Mesothelial cell of epicardium (in vitro differentiated cells): ENCODE measurements around the gene SOX6. TPM values are rescaled to one million over a fixed set of nuclear protein-coding genes. Genes with fewer than 3 reads are reported as not detected.

Source experiments
- DNase-seq, 2 experiments: peaks; one replicate each; pipeline ENCODE4 v3.0.0; 2021; ENCODE audit warnings: low spot score in 2 of 2; ENCODE audit not compliant: unreplicated experiment in 2 of 2
- H3K27ac Mint-ChIP-seq: 2 replicates; pipeline ENCODE4 v1.8.0; 2021; ENCODE audit warnings: mixed read lengths
- H3K27me3 Mint-ChIP-seq: 2 replicates; pipeline ENCODE4 v1.8.0; 2021; ENCODE audit warnings: low read depth, mixed read lengths
- H3K36me3 Mint-ChIP-seq: 2 replicates; pipeline ENCODE4 v1.8.0; 2021; ENCODE audit warnings: mixed read lengths
- H3K4me1 Mint-ChIP-seq: 2 replicates; pipeline ENCODE4 v1.8.0; 2021; ENCODE audit warnings: mixed read lengths
- H3K4me3 Mint-ChIP-seq: 2 replicates; pipeline ENCODE4 v1.8.0; 2021; ENCODE audit warnings: mild to moderate bottlenecking, moderate library complexity, mixed read lengths
- H3K9me3 Mint-ChIP-seq: 2 replicates; pipeline ENCODE4 v1.8.0; 2021; ENCODE audit warnings: mixed read lengths
- total RNA-seq: library from RNA; stranded (reverse); gene quantifications from 3 replicates; pipeline ENCODE4 v1.2.1, GENCODE V29; 2021
- TF ChIP-seq, protein P1 (sequence below): fragments of 200-600 bp; sonication (generic); IDR thresholded peaks from one replicate; pipeline ENCODE4 v1.5.0; 2021; ENCODE audit warnings: antibody characterized with exemption; ENCODE audit not compliant: unreplicated experiment

SOX6 gene
- total RNA-seq, 1 donor from 2014 or later = 46.4 TPM

DNA sequence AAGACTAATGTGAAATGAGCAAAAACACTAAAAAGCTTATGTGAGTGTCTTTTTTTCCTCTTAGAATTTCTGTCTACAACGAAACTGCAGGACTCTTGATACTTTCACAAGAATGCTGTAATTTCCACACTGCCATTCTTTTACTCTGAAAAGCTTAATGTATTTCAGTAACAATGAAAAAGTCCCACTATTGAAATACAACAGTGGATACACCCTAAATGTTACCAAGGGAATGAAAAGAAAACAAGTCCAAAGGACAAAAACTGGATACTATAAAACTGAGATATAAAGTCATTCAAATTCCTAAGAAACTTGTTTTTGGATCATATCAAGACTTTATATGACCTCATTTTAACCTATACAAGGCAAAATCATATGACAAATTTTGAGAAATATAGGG is 77.4 kb downstream of the SOX6 start:
- Mint-ChIP-seq H3K36me3 (no peaks in the 10 kb centered on the region), H3K9me3 (no peaks in the 10 kb centered on the region), H3K4me3 (no peak overlapping the region), H3K4me1 (peaks cover 5% of the 10 kb centered on the region), H3K27ac (no peak overlapping the region), H3K27me3 (no peaks in the 10 kb centered on the region)
- TF ChIP-seq, protein P1, sequence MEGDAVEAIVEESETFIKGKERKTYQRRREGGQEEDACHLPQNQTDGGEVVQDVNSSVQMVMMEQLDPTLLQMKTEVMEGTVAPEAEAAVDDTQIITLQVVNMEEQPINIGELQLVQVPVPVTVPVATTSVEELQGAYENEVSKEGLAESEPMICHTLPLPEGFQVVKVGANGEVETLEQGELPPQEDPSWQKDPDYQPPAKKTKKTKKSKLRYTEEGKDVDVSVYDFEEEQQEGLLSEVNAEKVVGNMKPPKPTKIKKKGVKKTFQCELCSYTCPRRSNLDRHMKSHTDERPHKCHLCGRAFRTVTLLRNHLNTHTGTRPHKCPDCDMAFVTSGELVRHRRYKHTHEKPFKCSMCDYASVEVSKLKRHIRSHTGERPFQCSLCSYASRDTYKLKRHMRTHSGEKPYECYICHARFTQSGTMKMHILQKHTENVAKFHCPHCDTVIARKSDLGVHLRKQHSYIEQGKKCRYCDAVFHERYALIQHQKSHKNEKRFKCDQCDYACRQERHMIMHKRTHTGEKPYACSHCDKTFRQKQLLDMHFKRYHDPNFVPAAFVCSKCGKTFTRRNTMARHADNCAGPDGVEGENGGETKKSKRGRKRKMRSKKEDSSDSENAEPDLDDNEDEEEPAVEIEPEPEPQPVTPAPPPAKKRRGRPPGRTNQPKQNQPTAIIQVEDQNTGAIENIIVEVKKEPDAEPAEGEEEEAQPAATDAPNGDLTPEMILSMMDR = no peak
- DNase-seq = no peak

GRCh38 chr11:16278273-16278672 is 78.1 kb downstream of the SOX6 start:
- peaks cover 5% of the 10 kb centered on the region for H3K4me1 Mint-ChIP-seq
- H3K4me3 Mint-ChIP-seq = no peak overlapping the region
- H3K27me3 Mint-ChIP-seq = no peaks in the 10 kb centered on the region
- no peak overlapping the region for H3K27ac Mint-ChIP-seq
- DNase-seq = no peak
- TF ChIP-seq, protein P1 = no peak
- no peaks in the 10 kb centered on the region for H3K9me3 Mint-ChIP-seq
- H3K36me3 Mint-ChIP-seq = no peaks in the 10 kb centered on the region

- Mint-ChIP-seq H3K27me3 (no peaks in the 10 kb centered on the region), H3K9me3 (no peaks in the 10 kb centered on the region), H3K4me3 (no peak overlapping the region), H3K27ac (no peak overlapping the region), H3K36me3 (no peaks in the 10 kb centered on the region), H3K4me1 (peaks cover 7% of the 10 kb centered on the region)
- no peak for DNase-seq
- TF ChIP-seq, protein P1 = no peak
Measured at GRCh38 chr11:16276251-16276650, 80.1 kb downstream of the SOX6 start.

DNA sequence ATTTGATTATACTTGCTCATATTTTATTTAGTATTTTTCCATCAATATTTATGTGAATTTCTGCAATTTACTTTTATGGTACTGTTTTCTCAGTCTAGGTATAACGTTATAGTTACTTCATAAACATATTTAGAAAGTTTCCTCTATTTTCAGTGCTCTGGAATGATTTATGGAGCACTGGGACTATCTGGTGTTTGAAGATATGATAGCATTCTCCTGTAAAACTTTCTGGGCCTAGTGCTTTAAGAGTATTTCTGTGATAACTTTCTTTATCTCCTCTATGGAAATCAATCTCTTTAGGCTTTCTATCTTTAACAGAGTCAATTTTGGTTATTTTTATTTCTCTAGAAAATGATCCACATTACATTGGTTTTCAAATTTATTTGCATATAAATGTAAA is 85.1 kb downstream of the SOX6 start:
- Mint-ChIP-seq H3K9me3 (peaks cover 32% of the 10 kb centered on the region), H3K36me3 (peaks cover 17% of the 10 kb centered on the region), H3K4me3 (no peak overlapping the region), H3K4me1 (peaks cover 1% of the 10 kb centered on the region), H3K27me3 (no peaks in the 10 kb centered on the region), H3K27ac (no peak overlapping the region)
- DNase-seq = no peak
- TF ChIP-seq, protein P1 = no peak

DNA sequence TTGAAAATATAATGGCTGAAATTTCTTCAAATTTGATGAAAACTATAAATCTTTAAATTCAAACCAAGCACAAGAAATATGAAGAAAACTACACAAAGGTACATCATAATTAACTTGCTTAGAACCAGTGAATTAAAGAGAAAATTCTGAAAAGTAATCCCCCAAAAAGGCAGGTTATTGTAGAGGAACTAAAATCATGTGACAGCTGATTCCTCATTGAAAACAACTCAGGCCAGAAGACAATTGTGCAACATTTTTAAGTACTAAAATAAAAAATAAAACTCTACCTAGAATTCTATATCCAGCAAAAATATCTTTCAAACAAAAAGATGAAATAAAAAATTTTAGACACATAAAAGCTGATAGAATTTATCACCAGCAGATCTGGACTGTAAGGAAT is 90.3 kb downstream of the SOX6 start:
- H3K4me3 Mint-ChIP-seq = no peak overlapping the region
- peaks cover 44% of the 10 kb centered on the region for H3K9me3 Mint-ChIP-seq
- no peak overlapping the region for H3K27ac Mint-ChIP-seq
- no peaks in the 10 kb centered on the region for H3K4me1 Mint-ChIP-seq
- H3K36me3 Mint-ChIP-seq = peaks cover 32% of the 10 kb centered on the region
- TF ChIP-seq, protein P1 = no peak
- H3K27me3 Mint-ChIP-seq = no peaks in the 10 kb centered on the region
- DNase-seq = no peak

- Mint-ChIP-seq H3K36me3 (peaks cover 32% of the 10 kb centered on the region), H3K4me1 (no peaks in the 10 kb centered on the region), H3K4me3 (no peak overlapping the region), H3K9me3 (peaks cover 45% of the 10 kb centered on the region), H3K27me3 (no peaks in the 10 kb centered on the region), H3K27ac (no peak overlapping the region)
- TF ChIP-seq, protein P1 = no peak
- DNase-seq = no peak
Measured at GRCh38 chr11:16265022-16265421, 91.3 kb downstream of the SOX6 start.
